ENCODE data around the gene SLC17A4. TPM values are rescaled to one million over a fixed set of nuclear protein-coding genes. Genes with fewer than 3 reads are reported as not detected.
A peak's percentile ranks its signal among the peaks of the same experiment; 100 is the strongest.

SLC17A4 gene
- total RNA-seq, 1 donor from 2014 or later = not detected

DNA sequence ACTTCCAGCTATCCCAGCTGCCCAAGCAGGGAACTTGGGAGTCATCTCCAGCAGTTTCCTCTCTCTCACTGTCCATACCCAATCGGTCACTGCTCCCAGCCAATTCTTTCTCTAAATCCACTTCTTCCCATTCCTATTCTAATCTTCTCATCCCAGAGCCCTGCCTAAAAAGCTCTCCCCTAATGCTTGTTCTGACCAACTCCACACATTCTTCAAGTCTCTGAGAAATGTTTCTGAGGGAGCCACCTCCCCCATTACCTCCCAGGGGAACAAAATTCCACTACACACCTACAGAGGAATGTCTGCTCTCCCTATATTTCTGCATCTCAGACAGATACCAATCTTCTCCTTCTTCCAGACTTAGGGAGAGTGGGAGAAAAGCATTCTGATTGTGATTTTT lies 14.0 kb downstream of the SLC17A4 start:
- TF ChIP-seq, protein P1, sequence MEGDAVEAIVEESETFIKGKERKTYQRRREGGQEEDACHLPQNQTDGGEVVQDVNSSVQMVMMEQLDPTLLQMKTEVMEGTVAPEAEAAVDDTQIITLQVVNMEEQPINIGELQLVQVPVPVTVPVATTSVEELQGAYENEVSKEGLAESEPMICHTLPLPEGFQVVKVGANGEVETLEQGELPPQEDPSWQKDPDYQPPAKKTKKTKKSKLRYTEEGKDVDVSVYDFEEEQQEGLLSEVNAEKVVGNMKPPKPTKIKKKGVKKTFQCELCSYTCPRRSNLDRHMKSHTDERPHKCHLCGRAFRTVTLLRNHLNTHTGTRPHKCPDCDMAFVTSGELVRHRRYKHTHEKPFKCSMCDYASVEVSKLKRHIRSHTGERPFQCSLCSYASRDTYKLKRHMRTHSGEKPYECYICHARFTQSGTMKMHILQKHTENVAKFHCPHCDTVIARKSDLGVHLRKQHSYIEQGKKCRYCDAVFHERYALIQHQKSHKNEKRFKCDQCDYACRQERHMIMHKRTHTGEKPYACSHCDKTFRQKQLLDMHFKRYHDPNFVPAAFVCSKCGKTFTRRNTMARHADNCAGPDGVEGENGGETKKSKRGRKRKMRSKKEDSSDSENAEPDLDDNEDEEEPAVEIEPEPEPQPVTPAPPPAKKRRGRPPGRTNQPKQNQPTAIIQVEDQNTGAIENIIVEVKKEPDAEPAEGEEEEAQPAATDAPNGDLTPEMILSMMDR (IDR thresholded peaks at IDR 0.05; ENCODE audit: insufficient read depth, low read length, poor library complexity, severe bottlenecking) = no peak
- DNase-seq (ENCODE audit: low read depth) = no peak
- H3K4me3 ChIP-seq (ENCODE audit: low read depth, low read length) = no peak overlapping the region
- H3K36me3 ChIP-seq (ENCODE audit: control insufficient read depth, insufficient read depth, low read length) = no peaks in the 10 kb centered on the region
- no peaks in the 10 kb centered on the region for H3K27me3 ChIP-seq (ENCODE audit: control insufficient read depth, insufficient read depth, low read length)

GRCh38 chr6:25769983-25770382 lies 15.4 kb downstream of the SLC17A4 start:
- no peaks in the 10 kb centered on the region for H3K36me3 ChIP-seq (ENCODE audit: control insufficient read depth, insufficient read depth, low read length)
- no peaks in the 10 kb centered on the region for H3K27me3 ChIP-seq (ENCODE audit: control insufficient read depth, insufficient read depth, low read length)
- no peak overlapping the region for H3K4me3 ChIP-seq (ENCODE audit: low read depth, low read length)
- DNase-seq (ENCODE audit: low read depth) = peak; percentile 1
- TF ChIP-seq, protein P1 (IDR thresholded peaks at IDR 0.05; ENCODE audit: insufficient read depth, low read length, poor library complexity, severe bottlenecking) = no peak

GRCh38 chr6:25774120-25774715 lies 19.7 kb downstream of the SLC17A4 start:
- Histone ChIP-seq H3K27me3 (ENCODE audit: control insufficient read depth, insufficient read depth, low read length) (peaks cover 3% of the 10 kb centered on the region), H3K36me3 (ENCODE audit: control insufficient read depth, insufficient read depth, low read length) (no peaks in the 10 kb centered on the region), H3K4me3 (ENCODE audit: low read depth, low read length) (no peak overlapping the region)
- TF ChIP-seq, protein P1 (IDR thresholded peaks at IDR 0.05; ENCODE audit: insufficient read depth, low read length, poor library complexity, severe bottlenecking) = no peak
- no peak for DNase-seq (ENCODE audit: low read depth)

- TF ChIP-seq, protein P1 (IDR thresholded peaks at IDR 0.05; ENCODE audit: insufficient read depth, low read length, poor library complexity, severe bottlenecking) = no peak
- H3K4me3 ChIP-seq (ENCODE audit: low read depth, low read length) = no peak overlapping the region
- H3K36me3 ChIP-seq (ENCODE audit: control insufficient read depth, insufficient read depth, low read length) = no peaks in the 10 kb centered on the region
- peaks cover 3% of the 10 kb centered on the region for H3K27me3 ChIP-seq (ENCODE audit: control insufficient read depth, insufficient read depth, low read length)
- no peak for DNase-seq (ENCODE audit: low read depth)
These were observed 22.5 kb downstream of the SLC17A4 start for GRCh38 chr6:25777031-25777430.

DNA sequence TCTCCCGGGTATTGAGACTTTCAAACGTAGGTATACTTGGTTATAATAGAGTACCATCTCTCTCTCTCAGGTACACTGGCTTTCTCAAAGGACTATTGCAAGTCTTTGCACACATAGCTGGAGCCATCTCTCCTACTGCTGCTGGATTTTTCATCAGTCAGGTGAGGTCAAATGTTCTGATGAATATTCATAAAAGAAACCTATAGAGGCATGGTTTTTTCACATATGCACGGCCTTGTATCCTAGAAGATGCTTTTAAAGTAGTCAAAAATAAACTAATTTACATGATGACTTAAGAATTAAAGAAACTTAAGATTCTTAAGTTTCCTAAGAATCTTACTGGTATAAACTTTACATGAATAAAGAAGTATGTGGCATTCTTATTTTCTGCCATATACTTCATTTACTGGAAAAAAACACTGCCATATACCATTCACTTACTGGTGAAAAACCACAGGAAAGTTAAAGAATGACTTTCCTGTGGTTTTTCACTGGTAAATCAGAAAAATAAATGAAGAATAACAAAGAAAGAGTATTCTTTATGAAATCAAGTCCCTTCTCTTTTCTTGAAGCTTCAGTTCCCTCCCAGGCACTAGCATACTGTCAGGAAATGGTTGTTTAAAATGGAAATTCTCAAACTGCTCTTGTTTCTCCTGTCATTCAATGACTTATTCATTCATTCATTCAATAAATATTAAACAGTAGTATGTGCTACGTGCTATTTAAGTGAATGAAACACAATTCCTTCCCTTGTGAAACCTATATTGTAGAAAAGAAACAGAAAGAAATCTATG lies 23.5 kb downstream of the SLC17A4 start:
- Histone ChIP-seq H3K27me3 (ENCODE audit: control insufficient read depth, insufficient read depth, low read length) (peaks cover 3% of the 10 kb centered on the region), H3K4me3 (ENCODE audit: low read depth, low read length) (no peak overlapping the region), H3K36me3 (ENCODE audit: control insufficient read depth, insufficient read depth, low read length) (no peaks in the 10 kb centered on the region)
- TF ChIP-seq, protein P1 (IDR thresholded peaks at IDR 0.05; ENCODE audit: insufficient read depth, low read length, poor library complexity, severe bottlenecking) = no peak
- DNase-seq (ENCODE audit: low read depth) = no peak

All from kidney epithelial cell (primary cell).